HL-60/S4 treated with retinoic acid at 250 ng/mL for 4 days and 3 days (cell line): ENCODE data around the gene ERVV-1.
"Not testable (repeated sequence)": the region's sequence is repeated elsewhere in the genome, so short reads cannot be mapped to it uniquely, and the experiment has no call there.

ENCODE experiments used
- in situ Hi-C: fragments of 300-500 bp; cut with MboI; formaldehyde crosslinking; loops from 2 replicates; pipeline ENCODE4 v1.7.0; 2022; ENCODE audit warnings: low sequenced_read_pairs

ERVV-1 gene

DNA sequence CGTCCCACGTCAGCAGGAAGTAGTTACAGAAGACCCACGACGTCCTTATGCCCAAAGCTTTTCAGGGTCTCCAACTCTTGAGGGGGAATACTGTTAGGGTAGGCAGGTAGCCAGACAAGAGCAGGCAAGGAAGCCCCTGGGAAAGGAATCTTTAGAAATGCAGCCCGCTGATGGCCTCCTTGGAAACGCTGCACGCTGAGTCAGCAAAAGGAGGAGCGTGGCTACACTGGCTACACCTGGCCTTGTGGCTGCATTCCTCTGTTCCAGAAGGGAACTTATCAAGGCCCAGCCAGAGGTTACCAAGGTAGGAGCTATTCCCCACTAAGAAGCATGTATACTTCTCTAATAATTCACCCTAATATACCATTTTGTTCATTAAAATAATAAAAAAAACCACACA, 2.0 kb downstream of the ERVV-1 start:
- in situ Hi-C loops = no loop called here

DNA sequence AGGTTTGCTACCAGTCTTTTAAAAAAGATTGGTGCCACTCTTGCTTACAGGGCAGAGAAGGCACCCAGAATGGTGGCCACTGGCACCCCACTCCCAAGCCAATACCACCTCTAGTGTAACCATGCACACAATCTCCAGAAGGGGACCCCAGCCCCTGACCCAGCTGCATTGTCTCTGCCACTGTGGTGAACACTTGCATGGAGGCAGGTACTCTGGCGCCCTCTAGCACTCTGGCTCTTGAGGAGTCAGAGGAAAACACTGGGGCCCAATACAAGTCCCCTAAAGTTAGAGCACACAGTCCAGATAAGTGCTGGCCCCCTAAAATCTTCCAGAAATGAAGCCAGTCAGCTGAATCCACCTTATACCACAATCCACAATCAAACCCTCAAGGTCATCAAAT, 6.0 kb downstream of the ERVV-1 start:
- in situ Hi-C loops = no loop called here

DNA sequence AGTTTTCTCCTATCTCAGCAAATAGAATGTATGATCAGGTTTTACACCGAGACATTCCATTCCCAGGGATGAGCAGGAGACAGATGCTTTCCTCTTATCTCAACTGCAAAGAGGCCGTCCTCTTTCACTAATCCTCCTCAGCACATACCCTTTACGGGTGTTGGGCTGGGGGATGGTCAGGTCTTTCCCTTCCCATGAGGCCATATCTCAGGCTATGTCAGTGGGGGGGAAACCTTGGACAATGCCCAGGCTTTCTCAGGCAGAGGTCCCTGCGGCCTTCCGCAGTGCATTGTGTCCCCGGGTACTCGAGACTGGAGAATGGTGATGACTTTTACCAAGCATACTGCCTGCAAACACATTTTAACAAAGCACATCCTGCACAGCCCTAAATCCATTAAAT, 14.6 kb downstream of the ERVV-1 start:
- in situ Hi-C loops = not testable (repeated sequence)

DNA sequence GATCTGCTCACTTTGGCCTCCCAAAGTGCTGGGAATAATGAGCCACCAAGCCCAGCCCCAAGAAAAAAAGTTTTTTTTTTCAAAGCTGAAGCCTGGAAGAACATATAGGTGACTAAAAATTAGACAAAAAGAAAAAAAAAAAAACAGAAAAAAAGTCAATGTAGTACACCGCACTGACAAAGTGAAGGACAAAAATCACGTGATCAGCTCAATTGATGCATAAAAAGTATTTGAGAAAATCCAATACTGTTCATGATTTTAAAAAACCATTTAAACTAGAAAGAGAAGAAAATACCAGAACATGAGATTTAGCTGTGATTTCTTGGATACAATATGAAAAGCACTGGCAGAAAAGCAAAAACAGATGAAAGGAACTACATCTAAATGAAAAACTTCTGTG, 20.3 kb downstream of the ERVV-1 start:
- in situ Hi-C loops = no loop called here

DNA sequence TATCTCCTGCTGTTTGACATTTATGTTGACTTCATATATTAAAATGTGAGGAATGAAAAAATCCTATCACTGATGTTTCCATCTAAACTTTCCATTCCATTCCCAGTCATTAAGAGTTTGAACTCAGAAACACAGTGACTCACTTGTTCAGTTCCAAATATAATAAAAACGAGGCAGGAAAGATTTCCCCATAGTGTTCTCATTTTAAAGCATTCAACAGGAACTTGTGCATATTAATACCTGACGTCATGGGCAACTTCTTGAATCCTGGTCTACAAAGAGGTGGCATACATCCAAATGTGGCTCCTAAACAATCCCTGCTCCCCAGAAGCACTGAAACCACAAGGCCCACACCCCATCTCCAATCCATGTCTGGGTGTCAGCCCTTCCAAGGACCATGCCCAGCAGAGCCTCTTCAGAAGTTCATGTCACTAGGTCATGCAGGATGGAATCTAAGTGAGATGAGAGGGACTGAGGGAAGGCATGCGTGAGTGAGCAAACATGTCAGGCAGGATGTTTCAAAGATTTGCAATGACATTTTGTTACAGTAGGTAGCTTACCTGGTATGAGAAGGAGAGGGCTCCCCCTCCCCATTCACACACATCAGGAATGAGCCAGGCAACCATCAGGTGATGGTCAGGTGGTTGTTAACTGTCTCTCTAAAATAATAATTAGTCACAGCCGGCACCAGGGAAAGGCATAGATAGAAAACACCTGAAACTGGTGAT, 21.4 kb downstream of the ERVV-1 start:
- in situ Hi-C loops = no loop called here

DNA sequence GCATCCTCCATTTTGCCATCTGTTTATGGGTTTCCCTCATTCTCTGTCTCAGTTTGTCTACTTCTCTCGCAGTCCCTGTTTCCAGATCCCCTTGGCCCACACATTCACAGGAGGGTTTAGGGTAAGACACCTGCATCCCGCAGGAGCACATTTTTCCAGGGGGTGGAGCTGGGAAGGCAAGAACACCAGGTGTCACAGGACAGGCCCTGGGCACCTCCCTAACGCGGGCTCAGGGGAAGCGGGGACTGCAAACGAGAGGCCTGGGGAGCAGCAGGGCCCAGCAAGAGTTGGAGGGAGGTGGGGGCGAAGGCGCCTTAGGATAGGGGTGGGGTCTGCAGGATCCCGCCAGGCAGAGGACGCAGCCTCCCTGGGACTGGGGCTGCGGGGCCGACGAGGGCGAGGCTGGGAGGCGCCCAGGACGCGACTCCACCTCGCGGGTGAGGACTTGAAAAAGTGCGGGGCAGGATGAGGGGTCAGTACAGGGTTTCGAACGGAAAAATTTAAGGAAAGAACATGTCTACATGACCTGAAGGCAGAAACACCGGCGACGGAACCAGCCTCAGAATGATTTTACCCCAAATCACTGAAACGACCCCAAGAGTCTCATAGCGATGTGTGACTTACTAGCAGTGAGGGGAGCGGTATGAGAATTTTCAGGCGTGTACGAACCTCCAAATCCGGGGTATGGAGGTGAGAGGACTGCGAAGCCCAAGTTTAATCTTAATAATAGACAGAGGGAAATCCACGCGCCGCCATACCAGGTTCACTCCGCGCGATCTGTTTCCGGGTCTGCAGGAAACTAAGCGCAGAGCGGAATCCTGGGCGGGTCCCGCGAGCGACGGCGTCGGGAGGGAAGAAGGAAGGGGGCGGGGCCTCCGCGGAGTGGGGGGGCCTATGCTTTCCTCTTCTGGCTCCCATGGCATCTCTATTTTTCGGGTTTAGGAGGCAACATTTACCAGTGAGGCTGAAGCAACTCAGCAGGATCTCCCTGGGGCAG, 23.7 kb downstream of the ERVV-1 start:
- in situ Hi-C loops = no loop called here

DNA sequence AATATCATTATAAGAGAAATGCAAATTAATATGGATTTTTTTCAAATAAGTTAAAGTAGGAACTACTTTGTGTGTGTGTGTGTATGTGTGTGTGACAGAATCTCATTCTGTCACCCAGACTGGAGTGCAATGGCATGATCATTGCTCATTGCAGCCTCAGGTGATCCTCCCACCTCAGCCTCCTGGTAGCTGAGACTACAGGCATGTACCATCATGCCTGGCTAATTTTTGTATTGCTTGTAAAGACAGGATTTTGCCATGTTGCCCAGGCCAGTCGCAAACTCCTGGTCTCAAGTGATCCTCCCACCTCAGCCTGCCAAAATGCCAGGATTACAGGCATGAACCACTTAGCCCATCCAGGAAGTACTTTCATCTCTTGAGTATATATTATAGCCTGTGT, 27.6 kb downstream of the ERVV-1 start:
- in situ Hi-C loops = no loop called here

DNA sequence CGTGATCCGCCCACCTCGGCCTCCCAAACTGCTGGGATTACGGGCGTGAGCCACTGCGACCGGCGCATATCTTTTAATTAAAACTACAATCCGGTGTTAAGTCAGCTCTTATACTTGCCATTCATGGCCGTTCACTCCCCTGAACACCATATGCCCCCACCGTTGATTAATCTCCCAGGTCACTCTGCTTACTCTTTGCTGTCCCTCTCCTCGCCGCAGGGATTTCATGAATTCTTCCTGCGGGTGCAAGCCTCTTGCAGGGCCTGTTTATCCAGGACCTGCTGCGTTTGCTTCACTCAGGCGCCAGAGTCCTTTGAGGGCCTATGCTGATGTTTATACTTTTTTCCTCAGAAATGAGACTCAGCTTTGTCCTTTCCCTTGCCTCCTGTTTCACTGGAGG, 31.8 kb downstream of the ERVV-1 start:
- in situ Hi-C loops = no loop called here

DNA sequence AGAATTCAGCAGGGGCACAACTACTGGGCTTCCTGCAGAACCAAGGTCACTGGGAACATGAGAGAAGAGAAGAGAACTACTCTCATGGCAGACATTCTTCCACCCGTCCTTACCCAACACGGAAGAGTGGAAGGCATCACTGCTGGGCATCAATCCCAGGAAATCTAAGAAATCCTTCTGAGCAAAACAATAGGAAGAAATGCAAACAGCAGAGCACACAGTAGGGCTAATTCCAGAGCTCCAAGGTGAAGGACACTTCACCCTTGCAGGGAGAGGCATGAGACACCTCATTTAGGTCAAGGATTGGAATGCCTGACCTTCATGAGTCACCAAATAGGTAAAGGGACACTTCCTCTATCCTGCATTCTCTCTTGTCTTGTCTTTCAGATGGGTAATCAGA, 33.7 kb downstream of the ERVV-1 start:
- in situ Hi-C loops = no loop called here

DNA sequence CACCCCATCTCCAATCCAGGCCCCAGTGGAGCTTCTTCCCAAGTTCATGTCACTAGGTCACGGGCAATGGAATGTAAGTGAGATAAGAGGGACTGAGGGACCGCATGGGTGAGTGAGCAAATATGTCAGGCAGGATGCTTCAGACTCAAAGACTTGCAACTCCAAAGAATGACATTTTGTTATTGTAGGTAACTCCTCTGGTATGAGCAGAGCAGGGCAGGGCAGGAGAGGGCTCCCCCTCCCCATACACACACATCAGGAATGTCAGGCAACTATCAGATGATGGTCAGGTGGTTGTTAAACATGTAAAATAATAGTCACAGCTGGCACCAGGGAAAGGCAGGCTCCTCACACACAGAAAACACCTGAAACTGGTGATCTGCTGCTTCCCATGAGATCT, 41.4 kb downstream of the ERVV-1 start:
- in situ Hi-C loops = no loop called here

DNA sequence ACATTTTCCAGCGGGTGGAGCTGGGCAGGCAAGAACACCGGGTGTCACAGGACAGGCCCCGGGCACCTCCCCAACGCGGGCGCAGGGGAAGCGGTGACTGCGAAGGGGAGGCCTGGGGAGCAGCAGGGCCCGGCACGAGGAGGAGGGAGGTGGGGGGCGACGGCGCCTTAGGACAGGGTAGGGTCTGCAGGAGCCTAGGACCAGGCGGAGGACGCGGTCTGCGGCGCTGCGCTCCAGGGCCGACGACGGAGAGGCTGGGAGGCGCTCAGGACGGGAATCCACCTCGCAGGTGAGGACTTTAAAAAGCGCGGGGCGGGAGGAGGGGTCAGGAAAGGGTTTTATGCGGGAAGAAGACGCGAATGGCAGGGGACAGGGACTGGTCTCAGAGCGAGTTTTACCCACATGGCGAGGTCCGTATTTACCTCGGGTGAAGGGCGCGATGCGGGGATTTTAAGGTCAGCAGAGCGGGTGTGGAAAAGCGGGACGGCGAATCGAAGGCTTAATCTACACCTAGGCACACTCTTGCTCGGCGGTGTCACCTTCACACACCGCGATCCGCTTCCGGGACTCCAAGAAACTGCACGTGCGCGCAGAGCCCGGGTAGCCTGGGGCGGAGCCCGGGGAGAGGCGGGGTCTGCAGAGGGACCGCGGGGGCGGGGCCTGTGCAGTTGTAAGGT, 44.3 kb downstream of the ERVV-1 start:
- in situ Hi-C loops = no loop called here
